EH (cell line): ENCODE measurements around the gene TBC1D22B.
"Not testable (repeated sequence)": the region's sequence is repeated elsewhere in the genome, so short reads cannot be mapped to it uniquely, and the experiment has no call there.

Experiments
- DNase-seq: peaks from one replicate; pipeline ENCODE4 v3.0.0-alpha.2; 2015; ENCODE audit warnings: low read depth

Gene TBC1D22B

GRCh38 chr6:37321516-37322415 is 64.2 kb downstream of the TBC1D22B start:
- no peak for DNase-seq

DNA sequence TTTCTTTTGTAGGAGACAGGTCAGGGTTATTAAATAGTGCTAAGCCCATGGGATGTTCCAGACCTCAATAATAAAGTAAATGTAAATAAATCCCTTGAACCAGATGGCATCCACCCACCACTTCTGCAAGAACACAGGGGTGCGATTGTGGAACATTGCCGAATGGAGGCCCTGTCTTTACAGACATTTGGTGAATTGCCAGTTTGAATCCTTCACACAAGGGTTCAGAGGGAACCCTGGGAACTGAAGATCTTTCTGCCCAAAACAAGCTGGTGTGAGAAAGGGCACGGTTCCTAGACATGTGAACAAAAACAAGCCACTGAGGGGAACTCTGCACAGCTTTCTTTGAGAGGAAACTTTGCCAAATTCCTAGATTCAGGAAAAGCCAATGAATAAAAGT is 66.0 kb downstream of the TBC1D22B start:
- DNase-seq = peak; percentile 49

DNA sequence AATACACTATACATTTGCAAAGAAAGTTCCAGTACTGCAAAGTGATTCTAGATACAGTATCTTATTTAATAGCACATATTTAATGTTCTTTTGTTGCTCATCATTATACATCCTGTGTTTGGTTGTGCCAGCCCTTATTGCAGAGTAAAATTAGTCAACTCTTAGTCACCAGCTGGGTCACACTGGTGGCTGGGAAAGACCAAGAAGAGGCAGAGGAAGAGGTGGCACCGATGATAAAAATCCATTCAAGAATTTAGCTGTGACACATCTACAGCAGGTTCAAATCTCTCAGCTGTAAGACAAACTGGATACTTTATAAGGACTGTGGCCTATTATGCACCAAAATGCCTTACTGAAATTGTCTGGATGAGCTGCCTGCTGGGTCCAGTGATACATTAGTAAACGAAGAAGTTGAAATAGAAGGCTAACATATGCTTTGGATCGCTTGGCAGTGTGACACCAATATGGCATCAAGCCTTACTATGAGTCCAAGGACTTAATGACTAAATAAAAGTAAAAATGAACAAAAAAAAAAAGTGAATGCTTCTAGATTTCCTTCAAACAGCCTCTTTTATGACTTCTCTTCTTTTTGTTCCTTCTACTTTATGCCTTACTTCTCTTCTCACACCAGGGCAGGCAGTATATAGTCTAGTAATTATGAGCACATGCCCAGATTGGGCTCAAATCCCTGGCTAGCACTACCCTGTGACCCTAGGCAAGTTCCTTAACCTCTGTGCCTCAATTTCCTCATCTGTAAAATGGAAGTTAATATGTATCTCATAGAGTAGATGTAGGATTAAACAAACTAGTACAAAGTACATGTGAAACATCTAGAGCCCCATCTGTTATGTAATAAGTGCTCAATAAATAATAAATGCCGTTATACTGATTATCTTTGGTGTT is 66.8 kb downstream of the TBC1D22B start:
- peak; percentile 81 for DNase-seq

GRCh38 chr6:37330345-37330744 is 72.8 kb downstream of the TBC1D22B start:
- DNase-seq = not testable (repeated sequence)

DNA sequence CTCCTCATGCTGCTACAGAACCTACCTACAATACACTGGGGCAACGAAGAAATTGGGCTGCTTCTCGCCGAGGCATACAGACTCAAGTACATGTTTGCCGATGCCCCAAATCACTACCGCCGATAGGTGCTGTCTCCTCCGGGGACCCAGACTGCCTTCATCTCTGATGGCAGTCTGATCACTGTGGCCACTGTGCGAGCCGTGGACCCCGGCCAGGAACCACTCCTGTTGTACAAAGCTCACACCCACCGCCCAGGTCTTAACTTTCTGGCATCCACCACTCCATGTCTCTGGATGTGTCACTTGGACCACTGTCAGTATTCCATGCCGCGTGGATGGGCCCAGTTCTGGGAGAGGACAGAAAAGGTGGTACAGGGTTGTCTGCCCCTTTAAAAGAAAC is 73.5 kb downstream of the TBC1D22B start:
- DNase-seq = no peak

DNA sequence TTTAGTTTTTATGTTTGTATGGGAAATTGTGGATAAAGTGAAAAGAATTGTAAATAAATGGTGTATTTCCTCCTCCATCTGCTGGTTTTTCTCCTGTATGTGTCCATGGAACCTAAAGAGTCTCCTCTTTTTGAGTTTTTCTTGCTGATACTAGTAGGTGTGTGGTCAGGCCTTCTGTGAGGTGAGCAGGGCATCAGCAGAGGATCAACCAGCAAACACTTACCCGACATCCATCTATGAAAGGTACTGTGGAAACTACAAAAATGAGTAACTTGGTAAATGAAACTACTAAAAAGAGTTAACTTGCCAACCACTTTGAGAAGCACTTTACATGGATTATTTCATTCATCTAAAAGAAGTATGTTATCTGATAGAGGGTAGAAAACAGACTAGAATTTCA is 75.3 kb downstream of the TBC1D22B start:
- DNase-seq = no peak

DNA sequence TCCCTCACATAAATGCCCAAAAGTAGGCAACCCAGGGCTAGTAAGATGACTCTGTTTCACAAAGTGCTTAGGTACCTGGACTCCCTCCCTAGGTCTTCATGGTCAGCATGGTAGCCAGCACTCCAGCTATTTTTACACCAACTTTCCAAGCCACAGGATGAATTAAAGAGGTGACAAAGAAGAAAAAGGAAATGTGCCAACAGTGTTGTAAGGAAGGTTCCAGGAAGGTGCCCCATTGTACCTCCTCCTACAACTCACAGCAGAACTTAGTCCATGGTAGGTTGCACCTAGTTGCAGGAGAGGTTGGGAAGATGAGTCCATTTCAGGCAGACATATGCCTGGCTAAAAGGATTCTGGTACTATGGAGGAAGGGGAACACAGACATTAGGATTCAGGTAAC is 76.5 kb downstream of the TBC1D22B start:
- no peak for DNase-seq

- DNase-seq = not testable (repeated sequence)
Observed at GRCh38 chr6:37338317-37338716, 80.7 kb downstream of the TBC1D22B start.

- peak; percentile 62 for DNase-seq
Observed at GRCh38 chr6:37338745-37339255, 81.2 kb downstream of the TBC1D22B start.

GRCh38 chr6:37339741-37340638 is 82.4 kb downstream of the TBC1D22B start:
- DNase-seq = peak; percentile 20

GRCh38 chr6:37340639-37340943 is 83.0 kb downstream of the TBC1D22B start:
- peak; percentile 31 for DNase-seq

DNA sequence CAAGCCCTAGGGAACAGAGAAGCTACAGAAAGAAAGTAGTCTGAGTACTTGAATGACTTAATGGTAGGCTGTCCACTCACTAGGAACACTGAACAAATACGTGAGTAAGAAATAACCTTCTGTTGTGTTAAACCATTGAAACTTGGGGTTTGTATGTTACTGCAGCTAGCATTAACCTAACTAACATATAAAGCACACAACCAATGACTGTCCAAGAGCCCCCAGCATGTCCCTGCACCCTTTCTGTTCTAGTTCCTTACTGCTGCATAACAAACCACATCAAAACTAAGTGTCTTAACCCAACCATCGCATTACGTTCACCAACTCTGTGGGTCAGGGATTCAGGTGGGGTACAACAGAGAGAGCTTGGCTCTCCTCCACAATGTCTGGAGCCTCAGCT is 85.7 kb downstream of the TBC1D22B start:
- DNase-seq = no peak

GRCh38 chr6:37344308-37344707 is 86.7 kb downstream of the TBC1D22B start:
- no peak for DNase-seq

DNA sequence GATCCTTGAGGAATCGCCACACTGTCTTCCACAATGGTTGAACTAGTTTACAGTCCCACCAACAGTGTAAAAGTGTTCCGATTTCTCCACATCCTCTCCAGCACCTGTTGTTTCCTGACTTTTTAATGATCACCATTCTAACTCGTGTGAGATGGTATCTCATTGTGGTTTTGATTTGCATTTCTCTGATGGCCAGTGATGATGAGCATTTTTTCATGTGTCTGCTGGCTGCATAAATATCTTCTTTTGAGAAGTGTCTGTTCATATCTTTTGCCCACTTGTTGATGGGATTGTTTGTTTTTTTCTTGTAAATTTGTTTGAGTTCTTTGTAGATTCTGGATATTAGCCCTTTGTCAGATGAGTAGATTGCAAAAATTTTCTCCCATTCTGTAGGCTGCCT is 88.2 kb downstream of the TBC1D22B start:
- DNase-seq = not testable (repeated sequence)

- peak; percentile 28 for DNase-seq
Observed at GRCh38 chr6:37347177-37347576, 89.6 kb downstream of the TBC1D22B start.

DNA sequence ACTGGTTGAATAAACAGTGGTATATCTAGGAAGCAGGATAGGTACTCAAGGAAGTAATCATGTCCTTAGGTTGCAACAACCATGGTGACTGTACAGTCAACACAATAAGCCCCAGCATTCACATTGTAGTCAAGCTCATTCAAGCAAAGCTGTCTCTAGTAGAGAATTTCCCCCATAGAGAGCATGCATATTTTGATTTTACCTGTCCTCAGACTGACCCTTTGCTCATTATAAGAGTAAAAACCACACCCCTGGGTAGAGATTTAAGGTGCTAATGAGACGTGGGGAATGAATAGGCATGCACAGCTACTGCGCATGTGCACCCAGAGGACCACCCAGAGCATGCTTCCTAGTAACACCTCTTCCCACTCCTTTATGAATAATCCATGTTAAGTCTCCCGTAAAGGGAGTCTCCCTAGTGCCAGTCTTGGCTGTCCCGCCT is 90.1 kb downstream of the TBC1D22B start:
- no peak for DNase-seq

GRCh38 chr6:37351027-37351426 is 93.5 kb downstream of the TBC1D22B start:
- DNase-seq = no peak

DNA sequence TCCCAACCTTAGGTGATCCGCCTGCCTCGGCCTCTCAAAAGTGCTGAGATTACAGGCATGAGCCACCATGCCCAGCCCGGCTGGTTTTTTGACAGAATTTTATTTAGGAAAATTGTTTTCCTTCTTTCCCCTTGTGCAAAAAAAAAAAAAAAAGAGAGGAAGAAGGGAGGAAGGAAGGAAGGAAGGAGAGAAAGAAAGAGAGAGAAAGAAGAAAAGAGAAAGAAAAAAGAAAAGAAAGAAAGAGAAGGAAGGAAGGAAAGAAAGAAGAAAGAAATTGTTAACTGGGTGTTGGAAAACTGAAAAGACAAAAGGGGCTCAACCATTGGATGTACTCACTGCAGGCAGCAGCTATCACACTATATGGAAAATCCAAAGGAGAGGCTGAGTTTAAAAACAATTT is 94.8 kb downstream of the TBC1D22B start:
- DNase-seq = no peak

GRCh38 chr6:37353761-37354525 is 96.4 kb downstream of the TBC1D22B start, which contains the start of gene RNF8:
TSS of gene RNF8 (plus strand) at chr6:37353983. CDS start at chr6:37354165, 182 bp downstream.
- DNase-seq = peak; percentile 86

GRCh38 chr6:37354526-37355384 is 97.2 kb downstream of the TBC1D22B start:
- peak; percentile 40 for DNase-seq
